Nucleus accumbens (tissue), 56 donors: ENCODE measurements around the gene SPTBN4.
A peak's percentile ranks its signal among the peaks of the same experiment; 100 is the strongest.
"Not testable (repeated sequence)": the region's sequence is repeated elsewhere in the genome, so short reads cannot be mapped to it uniquely, and the experiment has no call there.

Experiments
- DNase-seq, 56 donors: peaks; one replicate each; lab custom pipeline; 2025; lab: John Stamatoyannopoulos, UW

Gene SPTBN4

DNA sequence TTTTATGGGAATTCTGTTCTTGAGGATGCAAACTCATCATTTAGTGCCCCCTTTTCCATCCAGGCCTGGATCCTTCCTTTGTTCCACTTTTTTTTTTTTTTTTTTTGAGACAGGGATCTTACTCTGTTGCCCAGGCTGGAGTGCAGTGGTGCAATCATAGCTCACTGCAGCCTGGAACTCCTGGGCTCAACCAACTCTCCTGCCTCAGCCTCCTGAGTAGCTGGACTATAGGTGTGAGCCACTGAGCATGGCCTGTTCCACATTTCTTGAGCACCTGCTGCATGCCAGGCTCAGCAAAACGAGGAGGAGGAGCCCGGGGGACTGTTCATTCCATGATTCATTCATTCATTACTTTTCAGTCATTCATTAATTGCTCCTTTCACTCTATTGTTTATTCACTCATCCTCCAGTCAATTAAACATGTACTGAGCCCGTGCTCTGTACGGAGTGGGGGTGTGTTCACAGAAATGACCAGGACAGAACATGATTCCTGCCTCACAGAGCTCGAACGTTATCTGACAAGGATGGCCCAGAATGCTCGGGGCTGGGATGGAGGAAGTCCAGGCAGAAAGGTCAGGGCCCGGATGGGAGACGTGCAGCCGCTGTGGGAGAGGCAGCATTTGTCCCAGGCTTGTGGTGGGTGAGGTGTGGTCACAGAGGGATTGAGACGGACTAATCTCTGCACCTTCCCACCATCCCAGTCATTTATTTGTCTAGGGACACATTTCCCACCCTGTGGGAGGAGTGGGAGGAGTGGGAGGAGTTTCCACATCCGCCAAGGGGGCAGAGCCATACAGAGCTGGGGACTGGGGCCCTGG lies 58.6 kb downstream of the SPTBN4 start:
- DNase-seq = peak in 1 of 56 donors; percentile 8

GRCh38 chr19:40528078-40528477 lies 61.3 kb downstream of the SPTBN4 start:
- DNase-seq = peak in 2 of 56 donors; percentile 8 to 17

GRCh38 chr19:40528533-40529092 lies 61.8 kb downstream of the SPTBN4 start:
- no peak for DNase-seq

- peak in 55 of 56 donors; percentile 23 to 91 (median 72) for DNase-seq
Observed at GRCh38 chr19:40529093-40529954, 62.5 kb downstream of the SPTBN4 start.

DNA sequence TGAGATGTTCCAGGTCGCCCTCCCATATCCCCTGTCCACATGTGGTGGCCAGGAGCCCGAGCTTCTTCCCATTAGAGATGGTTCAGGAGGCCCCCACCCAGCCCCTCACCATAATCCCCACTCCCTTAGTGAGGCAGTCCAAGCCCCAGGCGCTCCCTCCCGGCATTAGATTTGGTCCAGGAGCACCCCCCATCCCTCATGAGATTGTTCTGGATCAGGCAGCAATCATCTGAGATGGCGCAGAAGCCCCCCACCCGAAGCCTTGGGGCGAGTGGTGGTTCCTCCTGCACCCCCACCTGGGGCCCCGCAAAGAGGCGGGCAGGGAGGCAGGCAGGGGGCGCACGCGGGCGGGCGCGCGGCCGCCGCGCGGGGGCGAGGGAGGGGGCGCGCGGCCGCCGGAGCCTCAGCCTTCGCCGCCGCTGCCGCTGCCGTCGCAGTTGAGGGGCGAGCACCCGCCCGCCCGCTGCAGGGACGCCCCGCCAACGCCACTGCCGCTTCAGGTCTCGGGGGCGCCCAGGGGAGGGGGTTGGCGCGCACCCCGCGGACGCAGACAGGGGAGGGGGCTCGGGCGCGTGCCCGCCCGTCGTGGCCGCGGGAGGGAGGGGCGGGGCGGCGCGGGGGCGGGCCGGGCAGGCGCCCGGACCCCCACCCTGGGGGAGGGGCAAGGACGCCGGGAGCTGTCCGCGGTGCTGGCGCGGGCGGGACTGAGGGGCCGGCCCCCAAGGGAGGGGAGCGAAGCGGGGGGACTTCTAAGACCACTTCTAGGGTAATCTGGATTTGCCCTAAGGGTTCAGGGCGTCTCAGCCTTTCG lies 63.5 kb downstream of the SPTBN4 start:
- DNase-seq = peak in 16 of 56 donors; percentile 7 to 58 (median 31)

- no peak for DNase-seq
Observed at GRCh38 chr19:40533508-40533907, 66.7 kb downstream of the SPTBN4 start.

DNA sequence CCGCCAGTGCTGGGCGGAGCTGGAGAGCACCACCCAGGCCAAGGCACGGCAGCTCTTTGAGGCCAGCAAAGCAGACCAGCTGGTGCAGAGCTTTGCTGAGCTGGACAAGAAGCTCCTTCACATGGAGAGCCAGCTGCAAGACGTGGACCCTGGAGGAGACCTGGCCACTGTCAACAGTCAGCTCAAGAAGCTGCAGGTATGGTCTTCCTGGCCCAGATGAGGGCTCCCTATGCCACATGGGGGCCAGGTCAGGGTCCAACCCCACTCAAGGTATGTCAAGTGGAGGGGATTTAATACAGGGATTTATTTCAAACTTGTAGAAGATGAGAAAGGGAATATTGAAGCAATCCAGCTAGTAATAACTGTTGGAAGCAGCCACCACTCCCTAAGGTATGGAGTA lies 67.3 kb downstream of the SPTBN4 start:
- no peak for DNase-seq

DNA sequence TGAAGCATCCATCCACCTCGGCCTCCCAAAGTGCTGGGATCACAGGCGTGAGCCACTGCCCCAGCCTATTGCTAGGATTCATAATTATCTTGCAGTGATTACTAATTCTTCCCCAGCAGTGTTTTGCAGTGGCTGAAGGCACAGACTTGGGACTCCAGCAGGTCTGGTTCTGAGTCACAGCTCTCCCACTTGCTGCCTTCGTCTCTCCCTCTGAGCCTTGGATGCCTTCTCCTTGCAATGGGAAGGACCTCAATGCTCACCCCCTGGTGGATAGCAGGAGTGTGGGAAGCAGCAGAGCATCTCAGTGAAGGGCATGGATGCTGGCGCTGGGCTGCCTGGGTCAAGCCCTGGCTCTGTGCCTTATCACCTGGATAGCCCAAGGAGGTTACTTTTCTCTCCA lies 72.3 kb downstream of the SPTBN4 start:
- DNase-seq = peak in 5 of 56 donors; percentile 8 to 46 (median 27)

GRCh38 chr19:40542202-40542859 lies 75.5 kb downstream of the SPTBN4 start:
- DNase-seq = peak in 14 of 56 donors; percentile 7 to 50 (median 22)

- no peak for DNase-seq
Observed at GRCh38 chr19:40543029-40543597, 76.3 kb downstream of the SPTBN4 start.

- DNase-seq = not testable (repeated sequence)
Observed at GRCh38 chr19:40546153-40546841, 79.5 kb downstream of the SPTBN4 start.

GRCh38 chr19:40547190-40547589 lies 80.4 kb downstream of the SPTBN4 start:
- DNase-seq = not testable (repeated sequence)

GRCh38 chr19:40547836-40548235 lies 81.0 kb downstream of the SPTBN4 start:
- no peak for DNase-seq

GRCh38 chr19:40549007-40549708 lies 82.4 kb downstream of the SPTBN4 start:
- peak in 30 of 56 donors; percentile 20 to 81 (median 43) for DNase-seq

DNA sequence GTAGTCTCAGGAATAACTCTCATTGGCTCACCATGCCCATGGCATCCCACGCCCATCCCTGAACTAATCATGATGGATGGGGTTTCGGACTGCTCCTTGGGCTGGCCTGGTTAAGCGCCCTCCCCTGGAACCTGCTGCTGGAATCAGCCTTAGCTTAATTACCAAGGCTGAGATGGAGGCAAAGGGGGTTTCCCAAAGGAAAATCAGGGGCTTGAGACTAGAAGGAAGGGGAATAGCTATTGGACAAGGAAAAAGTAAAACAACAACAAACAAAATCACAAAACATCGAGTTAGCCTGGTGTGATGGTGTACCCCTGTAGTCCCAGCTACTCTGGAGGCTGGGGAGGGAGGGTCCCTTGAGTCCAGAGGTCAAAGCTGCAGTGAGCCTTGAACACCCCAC lies 84.2 kb downstream of the SPTBN4 start:
- no peak for DNase-seq

- DNase-seq = no peak
Observed at GRCh38 chr19:40552848-40553247, 86.0 kb downstream of the SPTBN4 start.

DNA sequence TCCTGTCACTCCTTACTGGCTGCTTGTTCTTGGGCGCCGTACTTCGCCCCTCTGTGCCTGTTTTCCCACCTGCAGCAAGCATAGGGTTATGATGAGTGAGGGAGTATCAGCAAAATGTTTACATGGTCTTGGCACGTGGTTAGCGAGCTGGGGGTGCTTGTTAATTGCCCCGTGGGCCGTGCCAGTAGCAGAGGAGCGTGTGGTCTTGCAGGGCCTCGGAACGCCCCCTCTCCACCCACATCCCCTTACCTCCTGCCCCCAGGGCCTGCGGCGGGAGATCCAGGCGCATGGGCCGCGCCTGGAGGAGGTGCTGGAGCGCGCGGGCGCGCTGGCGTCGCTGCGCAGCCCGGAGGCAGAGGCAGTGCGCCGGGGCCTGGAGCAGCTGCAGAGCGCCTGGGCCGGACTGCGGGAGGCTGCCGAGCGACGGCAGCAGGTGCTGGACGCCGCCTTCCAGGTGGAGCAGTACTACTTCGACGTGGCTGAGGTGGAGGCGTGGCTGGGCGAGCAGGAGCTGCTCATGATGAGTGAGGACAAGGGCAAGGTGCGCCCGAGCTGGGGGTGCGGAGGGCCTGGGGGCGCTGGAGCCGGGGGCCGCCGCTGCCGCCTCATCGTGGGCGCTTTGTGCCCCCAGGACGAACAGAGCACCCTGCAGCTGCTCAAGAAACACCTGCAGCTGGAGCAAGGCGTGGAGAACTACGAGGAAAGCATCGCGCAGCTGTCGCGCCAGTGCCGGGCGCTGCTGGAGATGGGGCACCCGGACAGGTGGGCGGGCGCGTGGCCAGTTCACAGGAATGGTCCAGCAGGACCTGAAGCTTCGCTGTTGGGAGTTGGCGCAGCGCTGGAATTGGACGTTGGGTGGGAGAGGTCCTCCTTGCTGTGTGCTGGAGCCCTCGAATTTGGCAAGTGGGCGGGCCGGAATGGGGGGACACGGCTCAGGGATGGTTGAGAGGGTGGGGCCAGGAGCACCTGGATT lies 87.4 kb downstream of the SPTBN4 start:
- DNase-seq = no peak
